Cardiac fibroblast (primary cell): ENCODE results near the gene CRYM.

Experiments
- DNase-seq, 2 donors: peaks; one replicate each; pipeline versions ENCODE4 v3.0.0 to v3.0.0-alpha.2; 2010; ENCODE audit warnings: low read depth in 2 of 2
- H3K4me3 ChIP-seq, 2 donors: replicated peaks in 1 of 2; 1 replicate in 1 of 2; 2 replicates in 1 of 2; pipeline ENCODE4 v1.5.1; 2011; ENCODE audit warnings: low read depth in 2 of 2, low read length in 2 of 2, mild to moderate bottlenecking in 2 of 2, moderate library complexity in 1 of 2
- TF ChIP-seq, protein P1 (sequence below): IDR thresholded peaks from one replicate; pipeline ENCODE4 v1.5.1; 2011; ENCODE audit warnings: low read depth, mild to moderate bottlenecking, low read length, inconsistent platforms

Gene CRYM

DNA sequence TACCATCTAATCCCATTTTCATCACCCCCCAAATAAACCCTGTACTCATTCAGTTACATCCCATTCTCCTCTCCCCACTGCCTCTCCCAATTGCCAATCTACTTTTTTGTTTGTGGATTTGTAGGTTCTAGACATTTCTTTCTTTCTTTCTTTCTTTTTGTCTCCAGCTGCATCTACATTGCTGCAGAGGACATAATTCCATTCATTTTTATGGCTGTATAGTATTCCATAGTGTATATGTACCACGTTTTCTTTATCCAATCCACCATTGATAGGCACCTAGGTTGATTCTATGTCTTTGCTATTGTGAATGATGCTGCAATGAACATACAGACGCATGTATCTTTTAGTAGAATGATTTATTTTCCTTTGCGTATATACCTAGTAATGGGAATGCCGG, 6.3 kb upstream of the CRYM start:
- DNase-seq, result no peak
- TF ChIP-seq, protein P1, sequence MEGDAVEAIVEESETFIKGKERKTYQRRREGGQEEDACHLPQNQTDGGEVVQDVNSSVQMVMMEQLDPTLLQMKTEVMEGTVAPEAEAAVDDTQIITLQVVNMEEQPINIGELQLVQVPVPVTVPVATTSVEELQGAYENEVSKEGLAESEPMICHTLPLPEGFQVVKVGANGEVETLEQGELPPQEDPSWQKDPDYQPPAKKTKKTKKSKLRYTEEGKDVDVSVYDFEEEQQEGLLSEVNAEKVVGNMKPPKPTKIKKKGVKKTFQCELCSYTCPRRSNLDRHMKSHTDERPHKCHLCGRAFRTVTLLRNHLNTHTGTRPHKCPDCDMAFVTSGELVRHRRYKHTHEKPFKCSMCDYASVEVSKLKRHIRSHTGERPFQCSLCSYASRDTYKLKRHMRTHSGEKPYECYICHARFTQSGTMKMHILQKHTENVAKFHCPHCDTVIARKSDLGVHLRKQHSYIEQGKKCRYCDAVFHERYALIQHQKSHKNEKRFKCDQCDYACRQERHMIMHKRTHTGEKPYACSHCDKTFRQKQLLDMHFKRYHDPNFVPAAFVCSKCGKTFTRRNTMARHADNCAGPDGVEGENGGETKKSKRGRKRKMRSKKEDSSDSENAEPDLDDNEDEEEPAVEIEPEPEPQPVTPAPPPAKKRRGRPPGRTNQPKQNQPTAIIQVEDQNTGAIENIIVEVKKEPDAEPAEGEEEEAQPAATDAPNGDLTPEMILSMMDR, result no peak
- no peak overlapping the region for H3K4me3 ChIP-seq

DNA sequence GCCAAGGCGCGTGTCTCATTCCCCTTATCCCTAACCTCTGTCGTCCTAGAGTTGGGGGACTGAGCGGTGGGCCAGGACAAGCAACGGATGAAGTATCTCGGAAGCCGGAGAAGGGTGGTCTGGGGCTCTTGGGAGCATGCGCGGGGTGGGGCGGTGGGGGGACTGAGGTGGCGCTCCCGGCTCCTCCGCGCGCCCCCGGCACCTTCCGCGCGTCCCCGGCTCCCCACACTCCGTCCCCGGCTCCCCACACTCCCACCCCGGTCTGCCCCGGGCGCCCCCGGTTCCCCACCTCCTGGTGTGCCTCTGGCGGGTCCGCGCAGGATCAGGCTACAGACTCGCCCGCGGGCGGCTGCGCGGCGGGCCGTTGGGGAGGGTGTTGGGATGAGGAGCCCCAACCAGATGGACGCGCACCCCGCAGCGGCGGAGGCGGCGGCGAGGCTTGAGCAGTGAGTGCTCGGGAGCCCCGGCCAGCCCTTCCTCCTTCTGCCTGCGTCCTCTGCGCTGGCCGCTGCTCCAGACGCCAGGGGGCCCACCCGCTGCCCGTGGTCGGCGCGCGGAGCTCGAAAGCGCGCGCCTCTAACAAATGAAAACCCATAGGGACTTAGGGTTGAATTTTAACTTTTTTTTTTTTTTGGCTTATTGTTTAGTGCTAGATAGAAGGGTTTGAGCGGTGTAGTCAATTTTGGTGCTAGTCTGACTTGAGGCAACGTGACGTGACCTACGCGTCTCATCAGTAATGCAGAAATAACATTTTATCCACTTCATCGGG, 5.6 kb upstream of the CRYM start:
- DNase-seq, result peak; percentile 36 to 49
- peak overlapping the region in 1 of 2 donors; percentile 42 for H3K4me3 ChIP-seq
- TF ChIP-seq, protein P1, result peak; percentile 40

DNA sequence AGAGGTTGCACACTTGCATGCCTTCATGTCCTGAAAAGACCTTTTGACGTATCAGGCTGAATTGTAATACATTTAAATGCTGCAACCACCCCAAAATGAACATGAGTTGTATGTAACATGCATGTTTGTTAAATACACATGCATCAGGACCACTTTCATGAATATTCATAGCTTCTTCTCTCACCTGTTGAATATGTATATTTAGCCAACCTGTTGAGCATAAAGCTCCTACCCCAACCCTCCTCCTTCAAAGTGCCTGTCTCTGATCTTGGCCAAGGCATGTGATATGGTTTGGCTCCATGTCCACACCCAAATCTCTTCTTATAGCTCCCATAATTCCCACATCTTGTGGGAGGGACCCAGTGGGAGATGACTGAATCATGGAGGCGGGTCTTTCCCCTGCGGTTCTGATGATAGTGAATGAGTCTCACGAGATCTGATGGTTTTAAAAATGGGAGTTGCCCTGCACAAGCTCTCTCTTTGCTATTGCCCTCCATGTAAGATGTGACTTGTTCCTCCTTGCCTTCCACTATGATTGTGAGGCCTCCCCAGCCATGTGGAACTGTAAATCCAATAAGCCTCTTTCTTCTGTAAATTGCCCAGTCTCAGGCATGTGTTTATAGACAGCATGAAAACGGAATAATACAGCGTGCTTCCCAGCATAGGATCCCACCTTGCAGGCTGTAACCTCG, 3.8 kb upstream of the CRYM start:
- no peak for DNase-seq
- TF ChIP-seq, protein P1, result no peak
- no peak overlapping the region for H3K4me3 ChIP-seq

DNA sequence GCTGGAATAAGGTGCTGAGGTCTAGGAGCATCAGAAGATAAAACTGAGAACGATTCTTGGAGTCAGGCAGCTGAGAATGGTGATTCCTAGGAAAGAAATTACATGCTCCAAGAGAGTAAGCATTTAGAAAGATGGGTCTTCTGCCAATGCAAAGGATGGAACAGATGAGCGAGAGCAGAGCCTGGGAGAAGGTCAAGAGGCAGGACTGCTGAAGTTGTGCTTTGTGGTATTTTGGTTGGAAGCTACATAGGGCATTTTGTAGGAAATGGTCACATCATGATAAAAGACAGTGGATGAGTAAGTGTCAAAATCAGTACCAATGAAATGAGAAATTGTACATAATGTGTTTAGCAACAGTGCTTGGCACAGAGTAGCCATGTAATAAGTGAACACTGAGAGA, 1.4 kb upstream of the CRYM start:
- peak in 1 of 2 donors; percentile 25 for DNase-seq
- TF ChIP-seq, protein P1, result no peak

DNA sequence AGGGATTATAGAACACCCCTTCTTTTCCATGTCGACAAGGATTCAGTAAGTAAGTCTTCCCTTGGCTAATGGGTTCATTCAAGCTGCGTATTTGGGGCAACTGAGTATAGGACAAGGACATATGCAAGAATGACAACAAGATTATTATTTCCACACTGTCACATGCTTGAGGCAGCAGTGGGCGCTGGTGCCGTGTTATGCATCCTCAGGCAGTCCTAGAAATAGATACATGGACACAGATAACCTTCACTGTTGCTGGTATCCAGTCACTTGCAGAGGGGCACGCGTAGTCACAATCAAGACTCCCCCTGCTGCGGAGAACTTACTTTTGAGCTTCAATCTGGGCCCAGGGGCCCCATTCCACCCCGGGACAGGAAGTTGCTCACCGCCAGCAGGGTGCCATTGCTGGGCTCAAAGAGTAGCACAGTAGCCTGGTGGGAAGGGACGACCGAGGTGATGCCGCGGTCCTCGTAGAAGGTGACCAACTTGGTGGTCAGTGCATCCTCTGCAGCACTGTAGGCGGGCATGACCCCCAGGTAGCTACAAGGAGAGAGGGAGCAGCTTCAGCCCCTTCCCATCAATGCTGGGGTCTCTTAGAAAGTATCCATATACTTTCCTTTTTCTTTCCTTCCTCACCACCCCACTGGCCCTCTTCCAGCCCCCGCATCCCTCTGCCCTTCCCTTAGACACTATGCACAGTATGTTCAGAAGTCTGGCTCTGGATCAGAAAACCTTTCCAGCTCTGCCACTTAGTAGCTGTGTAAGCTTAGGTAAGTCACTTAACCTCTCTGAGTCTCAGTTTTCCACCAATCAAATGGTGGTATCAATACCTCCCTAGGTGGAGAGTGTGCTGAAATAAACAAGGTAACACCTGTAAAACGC, 804 bp downstream of the CRYM start:
- TF ChIP-seq, protein P1, result no peak
- DNase-seq, result no peak
- H3K4me3 ChIP-seq, result no peak overlapping the region

More for the DNA sequence above, 1.4 kb upstream of the CRYM start:
- no peak overlapping the region for H3K4me3 ChIP-seq

DNA sequence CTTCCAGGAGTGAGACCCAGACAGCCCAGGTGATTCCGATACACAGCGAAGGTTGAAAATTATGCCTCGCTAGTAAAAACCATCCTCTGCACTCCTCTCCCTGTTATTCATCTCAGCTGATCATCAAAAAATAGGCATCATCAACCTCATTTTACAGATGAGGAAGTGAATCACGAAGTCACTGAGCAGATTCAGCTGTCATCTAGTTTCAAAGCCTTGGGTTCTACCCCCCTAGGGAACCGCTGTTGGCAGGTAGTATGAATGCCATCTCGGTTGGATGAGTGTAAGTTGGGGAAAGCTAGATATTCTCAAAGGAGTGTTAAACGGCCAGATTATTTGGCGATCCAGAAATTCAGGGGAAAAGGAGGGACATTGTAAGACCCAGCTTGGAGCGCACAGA, 2.0 kb downstream of the CRYM start:
- DNase-seq, result no peak

More for the DNA sequence above, 2.0 kb downstream of the CRYM start:
- H3K4me3 ChIP-seq, result no peak overlapping the region
- TF ChIP-seq, protein P1, result no peak
